PC-3 (cell line): Measurements from ENCODE around the gene RIC1.

Experiments
- CTCF ChIP-seq: fragments of 300-600 bp; sonication (generic); conservative IDR thresholded peaks from 2 replicates; pipeline ENCODE4 v1.5.1; 2017; ENCODE audit warnings: antibody characterized with exemption, low read depth, mild to moderate bottlenecking, low read length
- EZH2 ChIP-seq: fragments of 300-600 bp; sonication (generic); IDR thresholded peaks from one replicate; pipeline ENCODE4 v1.6.1; 2017; ENCODE audit warnings: antibody characterized with exemption, mild to moderate bottlenecking, low read length; ENCODE audit not compliant: unreplicated experiment
- EZH2phosphoT487 ChIP-seq: fragments of 300-600 bp; sonication (generic); IDR thresholded peaks from 2 replicates; pipeline ENCODE4 v1.6.1; 2018; ENCODE audit warnings: mild to moderate bottlenecking, antibody characterized with exemption, low read length, borderline replicate concordance

DNA sequence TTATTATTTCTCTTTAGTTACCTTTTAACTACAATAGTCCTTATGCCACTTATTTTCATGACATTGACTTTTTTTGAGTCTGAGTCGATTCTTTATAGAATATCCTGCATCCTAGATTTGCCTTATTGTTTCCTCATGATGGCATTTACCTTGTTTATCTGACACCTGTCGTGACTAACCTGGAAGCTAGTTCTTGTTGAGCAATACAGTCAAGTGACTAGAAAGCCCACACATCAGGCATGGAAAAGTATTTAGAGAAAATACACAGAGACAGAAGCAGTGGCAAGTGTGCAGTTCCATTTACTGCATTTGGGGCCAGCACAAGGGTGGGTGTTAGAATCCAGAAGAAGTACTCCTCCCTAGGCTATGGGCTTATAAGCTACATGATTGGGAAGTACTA is 106.2 kb downstream of the RIC1 start:
- TF ChIP-seq EZH2: no peak
- no peak for TF ChIP-seq EZH2phosphoT487
- no peak for TF ChIP-seq CTCF
